Upper lobe of right lung (tissue), 1 donor: ENCODE measurements around the gene SLC39A11. TPM values are rescaled to one million over a fixed set of nuclear protein-coding genes. Genes with fewer than 3 reads are reported as not detected.

Source experiments
- ATAC-seq: fragments of 200-7000 bp; cut with Tn5 transposase; one replicate; pipeline ENCODE4 v1.9.1; 2020; ENCODE audit warnings: mild to moderate bottlenecking, moderate library complexity
- DNase-seq: peaks from one replicate; pipeline ENCODE4 v3.0.0-alpha.2; 2020
- H3K27ac ChIP-seq: fragments of 200-600 bp; one replicate; pipeline ENCODE4 v1.8.0; 2022
- H3K27me3 ChIP-seq: fragments of 200-600 bp; one replicate; pipeline ENCODE4 v1.8.0; 2022; ENCODE audit warnings: mild to moderate bottlenecking
- H3K36me3 ChIP-seq: fragments of 200-600 bp; one replicate; pipeline ENCODE4 v1.8.0; 2022
- H3K4me1 ChIP-seq: fragments of 200-600 bp; one replicate; pipeline ENCODE4 v1.8.0; 2022
- H3K4me3 ChIP-seq: fragments of 200-600 bp; one replicate; pipeline ENCODE4 v1.8.0; 2022; ENCODE audit warnings: mild to moderate bottlenecking
- H3K9me3 ChIP-seq: fragments of 200-600 bp; one replicate; pipeline ENCODE4 v1.8.0; 2022
- CTCF ChIP-seq: fragments of 200-600 bp; IDR thresholded peaks from one replicate; pipeline ENCODE4 v1.8.0; 2022; ENCODE audit warnings: antibody characterized with exemption
- intact Hi-C: fragments of 100-400 bp; cut with DNase I; formaldehyde crosslinking; loops from one replicate; pipeline ENCODE4 v1.11.0; 2022
- total RNA-seq: library from RNA; stranded (reverse); fragmentation: NEBNext Ultra II Directional; extraction: Animal tissue kit (Norgen Biotek cat#: 25700); gene quantifications from one replicate; pipeline ENCODE4 v1.2.1, GENCODE V29; 2021
- donor health status: DM: no; HTN: yes; CAD: no; lungs with severe emphysema.

The SLC39A11 gene
- total RNA-seq, 1 donor from 2014 or later: 33.7 TPM

- H3K27me3 ChIP-seq: no peaks in the 10 kb centered on the region
- DNase-seq (no peak), ATAC-seq (no peak)
- no peak for TF ChIP-seq CTCF
- H3K4me3 ChIP-seq: no peak overlapping the region
- H3K36me3 ChIP-seq: no peaks in the 10 kb centered on the region
- peaks cover 4% of the 10 kb centered on the region for H3K4me1 ChIP-seq
- intact Hi-C loops: no loop called here
- H3K9me3 ChIP-seq: no peaks in the 10 kb centered on the region
- no peak overlapping the region for H3K27ac ChIP-seq
These were observed 410.6 kb downstream of the SLC39A11 start for GRCh38 chr17:72681844-72682243.

DNA sequence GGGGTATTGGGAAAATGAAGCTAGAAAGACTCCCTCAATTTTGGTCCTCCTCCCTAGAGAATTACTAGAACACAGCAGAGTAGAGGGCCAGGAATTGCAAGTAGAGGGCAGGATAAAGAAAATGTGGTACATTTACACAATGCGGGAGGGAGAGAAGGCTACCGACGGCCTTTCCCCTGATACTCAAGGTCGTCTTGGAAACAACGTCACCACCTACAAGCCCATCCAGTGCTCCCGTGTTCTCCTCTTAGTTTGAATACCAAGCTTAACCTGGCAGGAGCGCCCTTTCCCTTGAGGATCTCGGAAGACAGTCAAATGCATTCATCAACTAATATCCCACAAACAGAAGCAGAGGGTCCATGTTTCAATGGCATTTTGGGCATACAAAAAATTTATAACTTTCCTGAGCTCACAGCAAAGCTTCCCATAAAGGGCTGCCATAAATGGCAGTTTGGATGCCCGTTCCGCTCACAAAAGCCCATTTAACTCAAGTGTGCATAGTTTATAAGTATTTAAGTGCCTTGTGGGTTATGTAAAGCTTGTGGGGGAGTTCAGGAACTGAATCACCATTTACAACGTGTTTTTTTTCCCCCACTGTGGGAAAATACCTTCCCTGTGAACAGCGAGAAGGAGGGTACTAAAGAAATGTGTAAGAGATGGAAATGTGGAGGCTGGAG lies 414.6 kb downstream of the SLC39A11 start:
- no peak for TF ChIP-seq CTCF
- H3K9me3 ChIP-seq: no peaks in the 10 kb centered on the region
- intact Hi-C loops: no loop called here
- no peaks in the 10 kb centered on the region for H3K27me3 ChIP-seq
- no peak overlapping the region for H3K4me3 ChIP-seq
- DNase-seq (no peak), ATAC-seq (no peak)
- H3K27ac ChIP-seq: no peak overlapping the region
- no peaks in the 10 kb centered on the region for H3K4me1 ChIP-seq
- H3K36me3 ChIP-seq: no peaks in the 10 kb centered on the region

GRCh38 chr17:72677108-72677507 lies 415.4 kb downstream of the SLC39A11 start:
- no peak for DNase-seq
- no peak for TF ChIP-seq CTCF

DNA sequence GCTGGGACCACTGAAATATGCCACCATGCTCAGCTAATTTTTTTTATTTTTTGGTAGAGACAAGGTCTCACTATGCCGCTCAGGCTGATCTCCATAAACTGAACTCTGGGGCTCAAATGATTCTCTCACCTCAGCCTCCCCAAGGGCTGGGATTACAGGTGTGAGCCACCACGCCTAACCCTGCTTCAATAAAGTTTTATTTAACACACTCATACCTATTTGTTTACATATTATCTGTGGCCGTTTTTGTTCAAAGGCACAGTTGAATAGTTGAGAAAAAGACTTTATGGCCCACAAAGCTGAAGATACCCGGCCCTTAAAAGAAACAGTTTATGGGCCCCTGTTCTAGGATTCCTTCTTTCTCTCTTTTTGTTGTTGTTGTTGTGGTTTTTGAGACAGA lies 419.8 kb downstream of the SLC39A11 start:
- TF ChIP-seq CTCF: no peak
- no peak for DNase-seq
- Histone ChIP-seq H3K4me3 (no peak overlapping the region), H3K4me1 (no peaks in the 10 kb centered on the region), H3K9me3 (no peaks in the 10 kb centered on the region), H3K27ac (no peak overlapping the region), H3K27me3 (no peaks in the 10 kb centered on the region), H3K36me3 (no peaks in the 10 kb centered on the region)
- ATAC-seq: no peak
- intact Hi-C loops: no loop called here

More at GRCh38 chr17:72677108-72677507, 415.4 kb downstream of the SLC39A11 start:
- H3K27ac ChIP-seq: no peak overlapping the region
- H3K9me3 ChIP-seq: no peaks in the 10 kb centered on the region
- no peaks in the 10 kb centered on the region for H3K27me3 ChIP-seq
- no peak overlapping the region for H3K4me3 ChIP-seq
- ATAC-seq: no peak
- intact Hi-C loops: no loop called here
- no peaks in the 10 kb centered on the region for H3K4me1 ChIP-seq
- H3K36me3 ChIP-seq: no peaks in the 10 kb centered on the region

DNA sequence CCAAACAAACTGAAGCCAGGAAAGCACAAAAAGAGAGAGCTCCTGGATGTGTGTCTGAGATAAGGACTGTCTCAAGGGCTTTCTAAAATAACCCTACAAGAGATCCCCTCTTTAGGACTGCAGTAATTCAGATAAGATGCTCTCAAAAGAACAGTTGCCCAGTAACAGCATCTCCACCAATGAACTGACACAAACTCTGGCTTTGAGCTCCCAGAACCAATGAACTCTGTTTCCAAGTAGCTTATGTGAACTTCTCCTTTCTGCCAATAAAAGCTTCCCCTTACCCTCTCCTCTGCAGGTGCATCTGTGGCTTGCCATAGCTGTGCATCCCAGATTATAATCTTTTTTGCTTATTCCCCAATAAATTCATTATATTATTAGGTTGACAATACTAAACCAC lies 421.5 kb downstream of the SLC39A11 start:
- no peaks in the 10 kb centered on the region for H3K9me3 ChIP-seq
- H3K27me3 ChIP-seq: no peaks in the 10 kb centered on the region
- DNase-seq (no peak), ATAC-seq (no peak)
- H3K36me3 ChIP-seq: no peaks in the 10 kb centered on the region
- intact Hi-C loops: no loop called here
- no peak overlapping the region for H3K27ac ChIP-seq
- no peak overlapping the region for H3K4me3 ChIP-seq
- H3K4me1 ChIP-seq: no peaks in the 10 kb centered on the region
- TF ChIP-seq CTCF: no peak
